ENCODE data around the gene BAZ1B.

DNA sequence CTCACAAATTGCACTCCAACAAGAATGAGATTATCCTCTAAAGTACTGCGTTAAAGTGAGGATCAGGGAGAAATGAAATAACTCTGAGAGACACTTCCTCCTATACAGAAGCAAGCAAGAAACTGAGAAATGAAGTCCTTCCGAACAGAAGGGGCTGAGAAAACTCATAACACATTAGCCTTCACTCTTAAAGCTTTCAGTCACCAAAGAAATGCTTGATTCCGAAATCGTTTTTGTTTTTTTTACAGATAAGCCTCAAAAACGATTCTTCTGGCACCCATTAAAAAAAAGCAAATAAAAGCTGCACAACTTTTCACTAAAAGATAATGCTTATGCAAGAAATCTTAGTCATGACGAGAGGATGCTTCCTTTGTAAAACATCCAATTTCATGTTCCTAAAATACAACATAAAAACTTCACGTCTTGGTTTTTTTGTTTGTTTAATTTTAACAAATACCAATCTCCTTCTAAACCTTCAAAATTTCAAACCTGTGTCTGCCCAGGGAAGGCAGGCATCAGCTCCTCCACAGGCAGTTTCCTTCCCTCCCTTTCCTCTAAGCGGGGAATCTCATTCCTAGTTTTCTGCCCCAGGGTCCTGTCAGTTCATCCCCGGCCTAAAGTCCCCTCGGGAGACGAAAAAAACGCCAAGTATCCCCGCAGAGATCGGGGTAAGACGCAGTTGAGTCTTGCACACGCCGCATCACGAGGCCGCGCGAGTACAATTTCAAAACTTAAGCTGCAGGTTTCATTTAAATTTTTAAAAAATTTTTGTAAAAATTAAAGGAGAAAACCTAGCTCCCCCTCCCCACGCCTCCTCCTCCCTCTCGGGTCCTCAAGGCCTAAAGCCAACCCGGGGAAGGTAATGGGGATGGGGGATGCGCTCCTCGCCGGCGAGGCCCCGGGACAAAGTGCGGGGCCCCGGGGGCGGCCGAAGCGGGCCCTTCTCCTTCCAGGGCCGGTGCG is 1.1 kb downstream of the BAZ1B start:
- TF ChIP-seq, protein P1, sequence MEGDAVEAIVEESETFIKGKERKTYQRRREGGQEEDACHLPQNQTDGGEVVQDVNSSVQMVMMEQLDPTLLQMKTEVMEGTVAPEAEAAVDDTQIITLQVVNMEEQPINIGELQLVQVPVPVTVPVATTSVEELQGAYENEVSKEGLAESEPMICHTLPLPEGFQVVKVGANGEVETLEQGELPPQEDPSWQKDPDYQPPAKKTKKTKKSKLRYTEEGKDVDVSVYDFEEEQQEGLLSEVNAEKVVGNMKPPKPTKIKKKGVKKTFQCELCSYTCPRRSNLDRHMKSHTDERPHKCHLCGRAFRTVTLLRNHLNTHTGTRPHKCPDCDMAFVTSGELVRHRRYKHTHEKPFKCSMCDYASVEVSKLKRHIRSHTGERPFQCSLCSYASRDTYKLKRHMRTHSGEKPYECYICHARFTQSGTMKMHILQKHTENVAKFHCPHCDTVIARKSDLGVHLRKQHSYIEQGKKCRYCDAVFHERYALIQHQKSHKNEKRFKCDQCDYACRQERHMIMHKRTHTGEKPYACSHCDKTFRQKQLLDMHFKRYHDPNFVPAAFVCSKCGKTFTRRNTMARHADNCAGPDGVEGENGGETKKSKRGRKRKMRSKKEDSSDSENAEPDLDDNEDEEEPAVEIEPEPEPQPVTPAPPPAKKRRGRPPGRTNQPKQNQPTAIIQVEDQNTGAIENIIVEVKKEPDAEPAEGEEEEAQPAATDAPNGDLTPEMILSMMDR (IDR thresholded peaks at IDR 0.05), result no peak
- TF ChIP-seq POLR2A (IDR thresholded peaks at IDR 0.05), result no peak

All from stomach (tissue), 4 donors.